GM18507 (cell line): ENCODE measurements around the gene KMT2E.
"Not testable (repeated sequence)": the region's sequence is repeated elsewhere in the genome, so short reads cannot be mapped to it uniquely, and the experiment has no call there.

Source experiments
- DNase-seq: peaks from one replicate; pipeline ENCODE4 v3.0.0; 2011; ENCODE audit warnings: low read depth; ENCODE audit not compliant: insufficient read length; ENCODE audit errors: extremely low spot score
- FAIRE-seq: peaks from 2 replicates; lab custom pipeline; 2011; peaks lifted over from hg19 to GRCh38; lab: Jason Lieb, UNC

KMT2E gene

GRCh38 chr7:105021352-105021751, 7.3 kb downstream of the KMT2E start:
- no peak for DNase-seq
- peak; percentile 15 for FAIRE-seq

- no peak for FAIRE-seq
- DNase-seq: no peak
Observed at GRCh38 chr7:105021967-105022366, 8.0 kb downstream of the KMT2E start.

GRCh38 chr7:105022458-105022857, 8.5 kb downstream of the KMT2E start:
- no peak for FAIRE-seq
- no peak for DNase-seq

- no peak for FAIRE-seq
- no peak for DNase-seq
Observed at GRCh38 chr7:105024734-105025133, 10.7 kb downstream of the KMT2E start.

- DNase-seq (no peak), FAIRE-seq (no peak)
Observed at GRCh38 chr7:105026750-105027149, 12.7 kb downstream of the KMT2E start.

- no peak for FAIRE-seq
- DNase-seq: no peak
Observed at GRCh38 chr7:105027176-105027853, 13.3 kb downstream of the KMT2E start.

- no peak for DNase-seq
- FAIRE-seq: peak; percentile 63
Observed at GRCh38 chr7:105028004-105028403, 14.0 kb downstream of the KMT2E start.

- DNase-seq, FAIRE-seq: not testable (repeated sequence)
Observed at GRCh38 chr7:105028941-105029340, 14.9 kb downstream of the KMT2E start.

- DNase-seq: no peak
- no peak for FAIRE-seq
Observed at GRCh38 chr7:105030447-105030846, 16.4 kb downstream of the KMT2E start.

- no peak for DNase-seq
- FAIRE-seq: no peak
Observed at GRCh38 chr7:105032553-105033214, 18.7 kb downstream of the KMT2E start.

GRCh38 chr7:105035349-105035748, 21.3 kb downstream of the KMT2E start:
- FAIRE-seq: no peak
- no peak for DNase-seq

- no peak for DNase-seq
- FAIRE-seq: no peak
Observed at GRCh38 chr7:105036217-105037168, 22.5 kb downstream of the KMT2E start.

- no peak for DNase-seq
Observed at GRCh38 chr7:105037319-105037718, 23.3 kb downstream of the KMT2E start.

GRCh38 chr7:105044449-105045070, 30.6 kb downstream of the KMT2E start:
- FAIRE-seq: no peak
- DNase-seq: no peak

More at GRCh38 chr7:105037319-105037718, 23.3 kb downstream of the KMT2E start:
- no peak for FAIRE-seq

- DNase-seq (no peak), FAIRE-seq (no peak)
Observed at GRCh38 chr7:105046414-105046813, 32.4 kb downstream of the KMT2E start.

GRCh38 chr7:105047932-105048331, 33.9 kb downstream of the KMT2E start:
- DNase-seq (no peak), FAIRE-seq (no peak)

- DNase-seq (no peak), FAIRE-seq (no peak)
Observed at GRCh38 chr7:105050493-105050892, 36.5 kb downstream of the KMT2E start.

- not testable (repeated sequence) for DNase-seq, FAIRE-seq
Observed at GRCh38 chr7:105050899-105051298, 36.9 kb downstream of the KMT2E start.

GRCh38 chr7:105055084-105055483, 41.1 kb downstream of the KMT2E start:
- FAIRE-seq: no peak
- no peak for DNase-seq

- FAIRE-seq (no peak), DNase-seq (no peak)
Observed at GRCh38 chr7:105055621-105056020, 41.6 kb downstream of the KMT2E start.
